K562 (cell line): ENCODE data around the gene STOX1. TPM values are rescaled to one million over a fixed set of nuclear protein-coding genes. Genes with fewer than 3 reads are reported as not detected.

Experiments
- ATAC-seq: fragments of 200-7000 bp; cut with Tn5 transposase; 3 replicates; pipeline ENCODE4 v1.9.1; 2020; ENCODE audit warnings: moderate library complexity
- BruUV-seq: library from RNA; stranded (reverse); fragments of 400-500 nt; replicated peaks from 2 replicates; lab custom pipeline; 2021; lab: Mats Ljungman, UMichigan
- CTCF ChIA-PET: fragments of 300-600 bp; formaldehyde crosslinking; extraction: SDS; loops from one replicate; lab custom pipeline; 2021; ENCODE audit warnings: low intra/inter-chr PET ratio; lab: Yijun Ruan, JAX
- POLR2A ChIA-PET: fragments of 300-600, 350-650 bp; sonication (Branson Sonifier 250); formaldehyde crosslinking; extraction: SDS; loops from one replicate; lab custom pipeline; 2021; ENCODE audit warnings: antibody characterized with exemption, inconsistent platforms; lab: Yijun Ruan, JAX
- DNase-seq, 4 experiments: peaks; one replicate each; pipeline versions ENCODE4 v3.0.0 to v3.0.0-alpha.2; 2011 to 2018; ENCODE audit warnings: low spot score in 3 of 4, mixed read lengths in 3 of 4; ENCODE audit errors: extremely low read depth in 1 of 4
- FAIRE-seq: peaks from 2 replicates; lab custom pipeline; 2011; peaks lifted over from hg19 to GRCh38; lab: Jason Lieb, UNC
- H2AFZ ChIP-seq: 2 replicates; pipeline ENCODE4 v1.6.0; 2011; ENCODE audit warnings: low read depth, low read length, control low read depth, inconsistent platforms
- H3K27ac ChIP-seq: fragments of 200-600 bp; 3 replicates; pipeline ENCODE4 v1.8.0; 2011; ENCODE audit warnings: low read depth, mild to moderate bottlenecking, control low read depth, inconsistent platforms, low read length, moderate library complexity, mixed read lengths; ENCODE audit errors: extremely low read depth
- H3K27me3 ChIP-seq, 2 experiments: fragments of 300-600 bp in 1 of 2; 2 replicates in 1 of 2; 3 replicates in 1 of 2; pipeline versions ENCODE4 v1.6.0 to v1.8.0; 2011; ENCODE audit warnings: inconsistent platforms in 2 of 2, low read length in 2 of 2, mild to moderate bottlenecking in 1 of 2, mixed read lengths in 1 of 2, moderate library complexity in 1 of 2; ENCODE audit not compliant: control insufficient read depth in 2 of 2, insufficient read depth in 2 of 2
- H3K36me3 ChIP-seq: fragments of 300-600 bp; 3 replicates; pipeline ENCODE4 v1.8.0; 2011; ENCODE audit warnings: mild to moderate bottlenecking, low read length, inconsistent platforms; ENCODE audit not compliant: control insufficient read depth, insufficient read depth
- H3K4me1 ChIP-seq, 2 experiments: fragments of 200-600 bp in 1 of 2; replicated peaks in 1 of 2; 2 replicates in 1 of 2; 3 replicates in 1 of 2; pipeline versions ENCODE4 v1.5.1 to v1.8.0; 2011; ENCODE audit warnings: inconsistent platforms in 2 of 2, low read length in 2 of 2, mild to moderate bottlenecking in 1 of 2, mixed read lengths in 1 of 2, moderate library complexity in 1 of 2; ENCODE audit not compliant: control insufficient read depth in 2 of 2, insufficient read depth in 2 of 2
- H3K4me2 ChIP-seq: 2 replicates; pipeline ENCODE4 v1.6.1; 2011; ENCODE audit warnings: low read length, control low read depth, inconsistent platforms, mixed read lengths; ENCODE audit not compliant: insufficient read depth
- H3K4me3 ChIP-seq: fragments of 200-600 bp; sonication (generic), shearing (Covaris generic); 2 replicates; pipeline ENCODE4 v1.5.1; 2016; ENCODE audit warnings: control low read depth, inconsistent platforms
- H3K79me2 ChIP-seq: fragments of 200-600 bp; 3 replicates; pipeline ENCODE4 v1.8.0; 2011; ENCODE audit warnings: low read length, inconsistent platforms; ENCODE audit not compliant: control insufficient read depth, insufficient read depth
- H3K9ac ChIP-seq, 2 experiments: 2 replicates each; pipeline versions ENCODE4 v1.6.0 to v1.6.1; 2011; ENCODE audit warnings: low read depth in 2 of 2, low read length in 2 of 2, control low read depth in 1 of 2, inconsistent platforms in 1 of 2, mild to moderate bottlenecking in 1 of 2, mixed read lengths in 1 of 2; ENCODE audit not compliant: insufficient read depth in 1 of 2
- H3K9me1 ChIP-seq: one replicate; pipeline ENCODE4 v1.6.0; 2011; ENCODE audit warnings: inconsistent platforms, mild to moderate bottlenecking, low read length, moderate library complexity; ENCODE audit not compliant: control insufficient read depth, insufficient read depth
- H3K9me3 ChIP-seq: replicated peaks from 2 replicates; pipeline ENCODE4 v1.5.1; 2011; ENCODE audit warnings: low read depth, low read length, inconsistent platforms; ENCODE audit not compliant: control insufficient read depth, insufficient read depth
- H4K20me1 ChIP-seq: replicated peaks from 2 replicates; pipeline ENCODE4 v1.6.1; 2011; ENCODE audit warnings: low read length, inconsistent platforms, mixed read lengths; ENCODE audit not compliant: control insufficient read depth, insufficient read depth
- BCOR ChIP-seq: fragments of 450-650 bp; IDR thresholded peaks from 2 replicates; pipeline ENCODE4 v1.6.1; 2016
- BDP1 ChIP-seq: IDR thresholded peaks from 3 replicates; pipeline ENCODE4 v1.6.1; 2011; ENCODE audit not compliant: insufficient read length, insufficient read depth
- CHD1 ChIP-seq: fragments of 200-600 bp; sonication (generic); IDR thresholded peaks from one replicate; pipeline ENCODE4 v1.6.1; 2012; ENCODE audit warnings: mild to moderate bottlenecking, moderate library complexity, low read length, inconsistent platforms
- CHD4 ChIP-seq: fragments of 200-600 bp; sonication (generic); IDR thresholded peaks from 3 replicates; pipeline ENCODE4 v1.6.1; 2012; ENCODE audit warnings: low read depth, mild to moderate bottlenecking, mixed read lengths, low read length, inconsistent platforms; ENCODE audit not compliant: insufficient read depth, insufficient replicate concordance, poor library complexity, severe bottlenecking
- DEAF1 ChIP-seq: fragments of 450-650 bp; formaldehyde crosslinking; IDR thresholded peaks from 2 replicates; pipeline ENCODE4 v1.4.0; 2020; ENCODE audit warnings: mild to moderate bottlenecking, moderate library complexity
- GTF2E2 ChIP-seq: fragments of 200-800 bp; sonication (Bioruptor generic); IDR thresholded peaks from 2 replicates; pipeline ENCODE4 v1.6.1; 2016; ENCODE audit warnings: missing genetic modification characterization, missing compliant biosample characterization
- KDM1A ChIP-seq, 2 experiments: fragments of 450-650 bp; IDR thresholded peaks; 2 replicates each; pipeline ENCODE4 v1.6.1; 2016; ENCODE audit warnings: mild to moderate bottlenecking in 2 of 2
- MCM5 ChIP-seq: fragments of 450-650 bp; IDR thresholded peaks from 2 replicates; pipeline ENCODE4 v1.6.1; 2016; ENCODE audit warnings: low read depth
- SAP30 ChIP-seq: fragments of 200-600 bp; sonication (generic); IDR thresholded peaks from 2 replicates; pipeline ENCODE4 v1.6.1; 2012; ENCODE audit warnings: borderline replicate concordance, low read depth, mild to moderate bottlenecking, moderate library complexity, low read length, control low read depth, inconsistent platforms; ENCODE audit not compliant: insufficient read depth, poor library complexity, severe bottlenecking
- ZHX1 ChIP-seq: fragments of 150-350 bp; conservative IDR thresholded peaks from 2 replicates; pipeline ENCODE4 v1.6.1; 2014; ENCODE audit warnings: low read length
- ZNF212 ChIP-seq: fragments of 450-650 bp; formaldehyde crosslinking; IDR thresholded peaks from 2 replicates; pipeline ENCODE4 v1.4.0; 2020; ENCODE audit warnings: mild to moderate bottlenecking
- ZNF263 ChIP-seq: sonication (generic); formaldehyde crosslinking; IDR thresholded peaks from 2 replicates; pipeline ENCODE4 v1.8.0; 2022; ENCODE audit warnings: mild to moderate bottlenecking, missing genetic modification reagents, borderline replicate concordance
- WGBS: fragments of 100-300 bp; shearing (Covaris generic); methylation state at CpG from one replicate; pipeline ENCODE4 v1.1.6; 2016; ENCODE audit warnings: low coverage, mixed read lengths; ENCODE audit not compliant: insufficient coverage; ENCODE audit errors: missing lambda C conversion rate; 5-methylcytosine and 5-hydroxymethylcytosine counted together
- in situ Hi-C: fragments of 300-500 bp; cut with MboI; formaldehyde crosslinking; loops from 4 replicates; pipeline ENCODE4 v1.15.0; 2018; ENCODE audit warnings: inconsistent platforms, mixed read lengths
- intact Hi-C: fragments of 100-400 bp; cut with micrococcal nuclease; formaldehyde crosslinking; loops from 2 replicates; pipeline ENCODE4 v1.14.2; 2022
- polyA plus RNA-seq, 8 experiments: library from polyadenylated mRNA; depleted of rRNA in 4 of 8; stranded (reverse) in 5 of 8; unstranded in 3 of 8; fragments of >200 nt; fragmentation: Nextera tagmentation in 2 of 8; fragmentation: Illumina TruSeq in 1 of 8; extraction: Ambion mirVana in 2 of 8; extraction: Trizol in 1 of 8; gene quantifications; 2 replicates each; pipeline versions ENCODE4 v1.2.1 to v1.2.3, GENCODE V29; 2011 to 2014; ENCODE audit warnings: inconsistent platforms in 1 of 8, missing spikeins in 1 of 8
- total RNA-seq, 7 experiments: library from RNA; depleted of rRNA in 6 of 7; stranded (reverse); fragments of >200 nt in 6 of 7; fragmentation: Illumina TruSeq in 2 of 7; extraction: Trizol in 2 of 7; gene quantifications; 2 replicates each; pipeline versions ENCODE4 v1.2.1 to v1.2.3, GENCODE V29; 2011 to 2021; ENCODE audit warnings: low replicate concordance in 1 of 7

Gene STOX1
- total and polyA plus RNA-seq, 9 of the 15 experiments (the other 6 are each of a cell fraction or from before 2014, with no cell fraction given): 0.09 to 0.87 (median 0.29) TPM

- no peak for TF ChIP-seq ZNF263 (CRISPR knock-in tag)
- no peak for TF ChIP-seq ZHX1
- intact Hi-C loops (no loop called here), in situ Hi-C loops (no loop called here)
- peaks cover 17% of the 10 kb centered on the region; the same call in 2 of the 3 replicates for H3K36me3 ChIP-seq
- no peak overlapping the region for H3K9ac ChIP-seq
- H3K27me3 ChIP-seq: no peaks in the 10 kb centered on the region
- no peak overlapping the region for H2AFZ ChIP-seq
- H4K20me1 ChIP-seq: no peaks in the 10 kb centered on the region
- H3K9me3 ChIP-seq: no peaks in the 10 kb centered on the region
- ChIA-PET POLR2A (interaction anchor here (0.7 to 1.4 kb wide), 3 partner anchors 12 to 187 kb away, joined by 3 to 6 read pairs (median 3); no protein-coding TSS in a partner anchor), CTCF (no interaction called here)
- H3K9me1 ChIP-seq: no peaks in the 10 kb centered on the region
- FAIRE-seq (no peak), ATAC-seq (no peak), DNase-seq (no peak)
- H3K4me2 ChIP-seq: no peak overlapping the region
- no TSS peak for BruUV-seq
- no peak overlapping the region for H3K4me3 ChIP-seq
- H3K79me2 ChIP-seq: no peaks in the 10 kb centered on the region
- H3K27ac ChIP-seq: no peak overlapping the region
- H3K4me1 ChIP-seq: peaks cover 3 to 5% of the 10 kb centered on the region in 2 experiments; a peak in 2 of 5 replicates
- WGBS: 69% methylated on average over 2 of the region's 2 CpGs
These were observed 27.1 kb upstream of the STOX1 start for GRCh38 chr10:68800211-68800610.

GRCh38 chr10:68804692-68805091 is 22.6 kb upstream of the STOX1 start:
- CTCF ChIA-PET: no interaction called here
- Histone ChIP-seq H2AFZ (no peak overlapping the region), H3K4me3 (no peak overlapping the region), H4K20me1 (no peaks in the 10 kb centered on the region), H3K36me3 (no peaks in the 10 kb centered on the region), H3K9me1 (no peaks in the 10 kb centered on the region), H3K4me2 (no peak overlapping the region), H3K79me2 (no peaks in the 10 kb centered on the region), H3K4me1 (no peaks in the 10 kb centered on the region; a peak in 1 of 5 replicates), H3K27me3 (no peaks in the 10 kb centered on the region), H3K9me3 (no peaks in the 10 kb centered on the region), H3K9ac (no peak overlapping the region), H3K27ac (no peak overlapping the region)
- in situ Hi-C loops: no loop called here
- POLR2A ChIA-PET: no interaction called here
- FAIRE-seq: no peak
- 84% methylated on average over 1 of the region's 1 CpG for WGBS
- BruUV-seq: no TSS peak
- intact Hi-C loops: no loop called here
- no peak for ATAC-seq
- no peak for DNase-seq
- TF ChIP-seq ZNF212 (CRISPR knock-in tag) (no peak), BCOR (peak; percentile 83), CHD4 (peak; percentile 22), KDM1A (IDR thresholded peaks at IDR 0.05) (peak; percentile 44 to 64; a peak in 2 of 4 replicates), BDP1 (no peak), MCM5 (no peak), DEAF1 (CRISPR knock-in tag) (no peak), CHD1 (no peak), SAP30 (no peak), GTF2E2 (tag) (no peak)
